Measurements from ENCODE around the gene NR3C2.

Gene NR3C2

DNA sequence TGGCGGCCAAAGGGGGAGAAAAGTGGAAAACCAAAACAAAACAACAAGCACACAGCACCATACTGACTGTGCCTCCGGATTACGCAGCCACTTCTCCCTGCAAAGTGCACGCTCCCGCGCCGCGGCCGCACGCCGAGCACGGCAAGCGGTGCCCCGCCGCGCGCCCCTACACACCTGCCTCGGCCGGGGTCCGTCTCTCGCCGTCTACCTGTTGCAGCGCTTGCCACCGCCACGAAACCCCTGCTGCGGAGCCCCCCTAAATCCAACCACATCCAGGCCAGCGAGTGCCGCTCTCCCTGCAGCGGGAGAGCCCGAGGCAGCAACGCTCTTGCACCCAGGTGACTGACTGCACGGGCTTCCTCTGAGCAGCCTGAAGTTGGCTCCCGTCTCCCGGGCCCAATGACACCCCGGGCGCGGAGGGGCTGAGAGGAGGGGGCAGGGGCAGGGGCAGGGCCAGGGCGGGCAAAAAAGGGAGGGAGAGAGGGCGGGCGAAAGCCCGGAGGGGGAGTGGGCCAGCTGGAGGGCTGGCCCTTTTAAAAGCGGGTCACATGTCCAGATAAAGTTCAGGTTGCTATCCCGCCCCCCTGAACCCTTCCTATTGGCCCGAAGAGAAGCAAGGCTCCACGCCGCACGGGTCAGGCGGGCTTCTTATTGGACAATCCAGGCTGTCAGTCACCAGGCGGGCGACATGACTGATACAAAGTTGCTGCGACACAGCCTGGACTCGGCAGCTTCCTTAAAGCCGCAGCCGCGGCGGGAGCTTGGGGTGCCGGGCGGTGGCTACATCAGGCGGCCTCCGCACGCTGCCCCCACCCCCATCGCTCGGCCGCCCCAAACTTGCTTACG is at the start of gene NR3C2:
Gene NR3C2 (minus strand): TSS at position 429 of the 846 bp plus-strand sequence.
- DNase-seq: peak; percentile 97

DNA sequence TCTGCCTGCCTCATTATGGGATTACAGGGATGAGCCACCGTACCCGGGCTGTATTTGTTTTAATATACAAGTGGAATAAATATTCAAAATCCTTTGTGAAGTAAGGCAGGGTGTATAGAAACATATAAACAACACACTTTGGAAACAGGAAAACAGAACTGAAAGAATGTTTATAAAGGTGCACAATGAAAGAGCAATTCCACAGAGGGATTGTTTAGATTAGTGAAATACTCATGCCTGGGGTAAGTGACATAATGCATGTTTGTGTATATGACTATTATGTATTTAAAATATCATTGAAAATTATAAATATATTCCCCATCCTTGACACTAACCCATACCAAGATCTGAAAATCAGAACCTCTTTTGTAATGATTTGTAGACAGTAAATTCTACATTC is 45.0 kb upstream of the NR3C2 start:
- no peak for DNase-seq

DNA sequence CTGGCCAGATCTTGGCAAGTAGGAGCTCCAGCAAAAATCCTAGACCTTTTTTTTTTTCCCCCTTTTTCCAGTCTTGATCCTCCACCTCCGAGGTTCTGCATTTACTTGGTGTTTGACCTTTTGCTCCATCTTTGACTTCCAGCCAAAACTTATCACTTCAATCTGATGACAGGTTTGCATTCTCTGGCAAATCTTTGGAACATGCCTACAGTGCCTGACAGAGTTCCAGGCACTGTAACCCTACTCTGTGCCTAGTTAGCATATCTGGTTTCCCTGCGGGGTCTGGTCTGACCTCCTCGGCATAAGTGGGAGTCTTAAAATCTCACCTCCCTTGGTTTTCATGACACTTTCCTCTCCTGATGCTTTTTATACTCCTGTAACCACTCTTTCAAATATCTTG is 39.4 kb upstream of the NR3C2 start:
- no peak for DNase-seq

DNA sequence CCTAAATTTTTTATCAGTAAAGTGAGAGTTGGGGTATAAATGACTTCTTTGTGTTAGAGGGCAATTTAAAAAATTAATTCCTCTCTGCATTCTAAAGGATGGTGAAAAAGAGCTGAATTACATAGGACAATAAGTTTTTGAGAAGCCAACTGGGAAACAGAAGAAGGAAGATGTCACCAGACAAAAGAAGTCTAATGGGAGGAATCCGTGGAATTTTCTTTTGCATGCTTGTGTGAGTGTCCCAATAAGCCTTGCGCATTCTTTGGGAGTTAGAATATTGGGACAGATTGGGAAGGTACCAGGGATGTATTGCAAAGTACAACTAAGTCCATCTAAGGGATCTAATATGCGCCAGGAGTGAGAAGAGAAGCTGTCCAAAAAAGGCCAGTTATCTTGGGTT is 35.1 kb upstream of the NR3C2 start:
- no peak for DNase-seq

DNA sequence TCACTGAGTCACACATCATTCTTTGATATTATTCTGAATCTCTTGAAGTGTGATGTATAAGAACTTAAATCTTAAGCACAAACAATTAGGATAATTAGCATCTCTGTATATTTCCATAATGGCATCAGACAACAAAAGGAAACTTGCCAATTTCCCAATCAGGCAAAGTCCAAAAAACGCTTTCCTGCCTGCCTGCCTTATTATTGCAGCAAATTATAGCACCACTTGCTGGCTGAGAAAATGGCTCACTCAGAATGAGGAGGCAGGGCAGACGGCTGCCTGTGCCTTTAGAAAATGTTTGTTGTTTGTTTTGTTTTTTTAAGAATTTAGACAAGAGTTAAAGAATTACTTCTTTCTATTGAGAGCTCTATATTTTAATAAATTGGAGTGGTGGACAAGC is 27.7 kb upstream of the NR3C2 start:
- DNase-seq: no peak

DNA sequence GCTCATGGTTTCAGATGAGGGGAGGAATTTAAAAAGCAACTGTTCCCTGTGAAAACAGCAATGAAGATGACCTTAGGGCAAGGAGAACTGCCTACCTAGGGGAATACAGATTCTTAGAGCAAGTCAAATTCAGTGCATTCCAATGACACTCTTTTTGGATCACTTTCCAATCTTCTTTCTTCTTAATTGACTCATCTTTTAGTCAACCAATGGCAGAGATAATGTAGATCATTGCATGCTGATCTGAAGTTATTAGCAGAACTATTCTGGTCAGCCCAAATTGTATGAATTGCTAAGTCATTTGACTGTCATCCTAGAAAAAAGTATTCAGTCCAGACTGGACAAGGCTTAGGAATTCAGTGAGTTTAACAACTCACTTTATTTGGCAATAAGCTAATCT is 12.6 kb upstream of the NR3C2 start:
- no peak for DNase-seq

DNA sequence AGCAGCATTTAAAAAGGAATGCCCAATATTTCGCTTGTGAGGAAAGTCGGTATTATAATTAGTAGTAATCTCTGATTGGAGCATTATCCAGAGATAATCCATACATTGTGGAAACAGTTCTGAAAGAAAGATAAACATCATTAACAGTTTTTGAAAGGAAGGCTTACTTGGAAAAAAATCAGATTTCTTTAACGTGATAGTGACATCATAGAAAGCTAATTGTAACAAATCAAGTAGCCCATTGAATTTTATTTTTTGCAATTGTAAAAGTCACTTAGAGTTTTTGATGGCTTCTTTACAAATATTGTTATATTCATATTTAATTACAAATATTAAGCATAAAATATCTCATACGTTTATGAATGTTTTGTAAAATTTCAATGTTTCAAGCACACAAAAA is 11.6 kb upstream of the NR3C2 start:
- no peak for DNase-seq

DNA sequence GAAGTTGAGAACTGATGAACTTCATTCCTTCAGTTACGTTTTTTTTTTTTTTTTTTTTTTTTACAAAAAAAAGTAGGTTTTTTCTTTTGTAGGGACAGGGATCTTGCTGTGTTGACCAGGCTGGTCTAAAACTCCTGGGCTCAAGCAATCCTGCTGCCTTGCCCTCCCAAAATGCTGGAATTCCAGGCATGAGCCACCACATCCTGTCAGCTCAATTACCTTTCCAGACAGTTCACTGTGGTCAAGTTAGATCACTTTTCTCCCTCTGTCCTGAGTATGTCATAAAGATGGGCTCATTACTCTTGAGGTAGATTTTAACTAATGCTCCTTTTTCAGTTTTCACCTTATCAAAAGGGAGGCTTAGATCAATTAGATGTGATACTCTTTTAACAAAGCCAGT is 10.8 kb upstream of the NR3C2 start:
- DNase-seq: no peak

DNA sequence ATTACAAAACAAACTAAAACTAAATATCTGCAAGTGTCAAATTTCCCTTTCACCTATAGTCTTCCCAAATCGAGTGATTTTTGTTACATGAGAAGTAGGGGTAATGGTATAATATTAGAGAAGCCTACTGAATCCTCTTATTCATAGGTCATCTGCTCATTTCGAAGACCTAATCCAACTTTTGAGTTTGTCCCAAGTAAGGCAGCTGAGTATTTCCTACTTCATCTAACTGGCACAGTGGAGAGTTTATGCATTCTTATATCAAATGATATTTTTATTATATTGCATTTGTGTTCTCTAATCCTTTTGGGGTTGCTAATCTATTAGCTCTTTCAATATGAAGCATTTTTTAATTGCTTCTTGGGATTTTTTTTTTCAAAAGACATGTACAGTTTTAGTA is 7.7 kb upstream of the NR3C2 start:
- DNase-seq: no peak

DNA sequence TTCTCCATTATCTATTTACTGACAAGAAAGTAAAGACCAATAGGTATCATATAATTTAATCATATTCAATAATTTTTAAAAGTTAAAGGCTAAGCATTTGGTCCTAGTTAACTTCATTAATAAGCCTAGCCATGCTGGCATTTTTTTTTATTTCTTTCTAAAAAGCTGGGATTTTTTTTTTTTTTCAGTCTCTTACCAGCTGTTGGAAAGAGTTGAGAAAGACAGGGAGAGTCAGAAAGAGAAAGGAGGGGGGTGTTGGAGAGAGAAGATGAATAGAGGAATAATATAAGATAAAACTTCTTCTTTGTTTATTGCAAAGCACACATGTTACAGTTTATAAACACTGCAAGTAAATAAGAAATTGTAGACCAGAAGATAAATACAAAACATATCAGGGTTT is 5.9 kb upstream of the NR3C2 start:
- no peak for DNase-seq

DNA sequence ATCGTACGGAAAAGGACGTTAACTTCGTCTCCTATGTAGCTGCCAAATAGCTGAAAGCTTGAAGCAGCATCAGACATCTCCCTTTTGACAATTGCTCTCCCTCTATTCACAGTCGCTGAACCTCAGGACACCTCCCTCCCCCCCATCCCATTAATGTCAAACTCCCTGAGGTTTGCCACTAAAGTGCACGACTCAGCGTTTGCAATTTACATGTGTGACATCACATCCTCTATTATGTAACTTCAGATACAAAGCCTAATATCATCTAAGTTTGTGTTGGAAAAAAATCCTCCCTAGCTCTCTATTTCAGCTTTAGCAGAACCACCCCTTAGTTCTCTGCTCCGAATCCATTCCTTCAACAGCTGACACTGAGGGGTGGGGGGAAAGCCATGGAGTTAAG is 5.5 kb upstream of the NR3C2 start:
- no peak for DNase-seq

DNA sequence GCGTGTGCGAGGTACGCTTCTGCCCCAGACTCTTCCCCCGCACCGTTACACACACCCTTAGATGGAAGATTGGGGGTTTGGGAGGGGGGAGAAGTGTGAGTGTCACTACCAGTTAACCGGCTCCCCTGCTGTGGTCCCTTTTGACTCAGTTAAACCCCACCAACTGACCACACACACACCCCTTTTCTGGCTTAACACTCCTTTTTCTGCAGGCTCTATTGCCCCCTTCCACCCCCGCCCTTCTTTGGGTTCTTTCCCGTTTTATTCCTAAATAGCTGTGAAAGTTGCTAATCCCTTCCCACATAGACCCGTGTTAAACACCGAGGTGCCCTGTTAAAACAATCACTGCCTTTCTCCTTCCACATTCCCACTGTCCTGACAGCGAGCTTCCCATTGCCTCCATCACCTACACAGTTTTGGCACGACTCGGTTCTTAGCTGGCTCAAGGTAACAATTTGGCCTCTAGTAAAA is 3.7 kb upstream of the NR3C2 start:
- DNase-seq: no peak

DNA sequence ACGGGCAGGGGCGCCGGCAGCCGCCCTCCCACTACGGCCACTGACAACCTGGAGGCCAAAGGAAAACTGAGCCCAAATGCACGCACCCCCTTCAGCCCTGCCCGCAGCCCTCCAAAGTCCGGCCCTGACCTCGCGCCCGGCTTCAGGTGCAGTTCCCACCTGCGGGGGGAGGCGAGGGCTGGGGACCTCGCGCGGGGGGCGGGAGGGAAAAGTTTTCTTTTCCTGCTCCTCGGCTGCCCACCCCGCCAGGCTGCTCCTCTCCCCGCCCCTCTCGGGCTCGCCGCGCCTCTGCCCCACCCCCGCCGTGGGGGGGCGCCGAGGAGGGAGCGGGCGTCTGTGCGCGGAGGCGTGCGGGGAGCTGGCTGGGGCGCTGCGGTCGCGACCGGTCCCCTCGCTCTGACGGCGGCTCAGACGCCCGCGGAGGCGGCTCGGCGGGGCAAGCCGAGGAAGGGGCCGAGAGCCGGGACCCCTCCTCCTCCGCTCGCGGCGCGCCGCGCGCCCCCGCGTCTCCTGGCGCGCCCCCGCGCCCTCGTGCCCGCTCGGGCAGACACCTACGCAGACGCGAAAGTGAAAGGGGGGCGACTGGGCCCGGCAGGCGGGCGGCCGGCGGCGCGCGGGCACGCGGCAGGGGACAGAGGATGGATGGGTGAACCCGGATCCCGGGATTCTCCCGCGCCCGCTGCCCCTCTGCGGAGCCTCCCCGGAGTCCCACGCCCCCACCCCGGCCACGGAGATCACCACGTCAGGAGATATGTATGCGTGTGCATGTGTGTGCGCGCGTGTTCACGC is 3.1 kb upstream of the NR3C2 start:
- peak; percentile 46 for DNase-seq

DNA sequence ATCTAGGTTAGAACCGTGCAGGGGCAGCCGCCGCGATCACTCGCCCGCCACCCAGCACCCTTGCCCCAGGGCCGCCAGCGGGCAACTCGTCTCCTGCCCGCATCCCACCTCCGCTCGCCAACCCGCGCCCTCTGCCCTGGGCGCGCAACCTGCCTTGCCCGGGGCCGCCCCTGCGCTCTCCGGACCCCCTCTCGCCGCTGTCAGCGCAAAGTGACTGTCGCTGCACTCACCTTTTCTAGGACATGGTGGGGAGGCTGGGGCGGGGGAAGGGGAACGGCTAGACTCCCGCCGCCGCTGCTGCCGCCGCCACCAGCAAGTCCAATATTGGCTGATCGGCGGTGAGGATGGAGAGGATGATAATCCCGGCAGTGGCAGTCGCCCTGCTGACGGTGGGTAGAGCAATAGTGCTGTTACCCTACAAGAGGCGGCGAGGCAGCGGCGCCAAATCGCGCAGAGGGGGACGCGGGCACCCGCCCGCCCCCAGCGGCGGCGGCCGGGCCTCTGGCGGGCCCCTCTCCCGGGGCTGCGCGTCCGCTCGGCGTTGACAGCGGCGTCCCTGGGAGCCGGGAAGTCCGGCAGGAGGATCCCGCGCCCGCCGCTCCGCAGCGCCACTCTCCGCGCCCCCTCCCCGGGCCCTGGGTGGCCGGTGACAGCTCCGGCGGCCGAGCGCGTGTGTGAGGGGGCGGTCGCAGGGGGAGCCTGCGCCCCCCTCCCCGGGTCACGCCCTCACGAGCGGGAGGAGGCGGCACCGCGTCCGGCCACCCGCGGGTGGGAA is 2.3 kb upstream of the NR3C2 start:
- peak; percentile 17 for DNase-seq

DNA sequence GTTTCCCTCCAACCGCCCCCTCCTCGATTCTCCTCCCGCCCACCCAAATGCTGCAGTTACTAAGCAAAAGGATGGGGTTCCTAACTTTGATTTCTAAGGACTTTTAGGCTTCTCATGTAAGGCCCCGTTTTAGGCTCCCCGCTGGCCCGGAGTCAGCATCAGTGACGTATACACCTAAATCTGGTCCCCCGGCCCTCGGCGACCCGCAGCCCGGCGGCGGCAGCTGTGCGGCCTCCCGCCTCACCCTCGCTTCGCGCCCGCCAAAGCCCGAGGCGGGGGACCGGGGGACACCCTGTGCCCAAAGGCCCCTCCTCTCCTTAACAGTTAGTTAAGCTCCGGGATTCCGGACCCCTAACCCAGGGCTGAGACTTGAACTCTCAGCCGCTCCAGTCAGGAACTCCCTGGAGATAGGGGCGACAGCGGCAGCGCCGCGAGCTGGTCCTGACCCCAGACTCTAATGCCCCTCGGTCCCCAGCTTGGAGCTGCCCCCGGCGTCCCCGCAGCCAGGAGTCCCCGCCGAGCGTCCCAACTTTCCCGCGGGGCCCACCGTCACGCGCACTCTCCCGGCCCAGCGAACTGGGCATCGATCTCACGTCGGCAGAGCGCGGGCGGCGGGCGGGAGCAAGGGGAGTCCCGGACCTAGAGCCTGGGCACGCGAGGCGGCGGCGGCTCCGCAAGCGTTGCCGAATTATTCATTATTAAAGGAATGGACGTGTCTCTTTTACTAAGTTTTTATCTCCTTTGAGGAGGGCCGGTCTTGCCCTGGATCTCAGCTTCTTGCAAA is 1.5 kb upstream of the NR3C2 start:
- peak; percentile 20 for DNase-seq

DNA sequence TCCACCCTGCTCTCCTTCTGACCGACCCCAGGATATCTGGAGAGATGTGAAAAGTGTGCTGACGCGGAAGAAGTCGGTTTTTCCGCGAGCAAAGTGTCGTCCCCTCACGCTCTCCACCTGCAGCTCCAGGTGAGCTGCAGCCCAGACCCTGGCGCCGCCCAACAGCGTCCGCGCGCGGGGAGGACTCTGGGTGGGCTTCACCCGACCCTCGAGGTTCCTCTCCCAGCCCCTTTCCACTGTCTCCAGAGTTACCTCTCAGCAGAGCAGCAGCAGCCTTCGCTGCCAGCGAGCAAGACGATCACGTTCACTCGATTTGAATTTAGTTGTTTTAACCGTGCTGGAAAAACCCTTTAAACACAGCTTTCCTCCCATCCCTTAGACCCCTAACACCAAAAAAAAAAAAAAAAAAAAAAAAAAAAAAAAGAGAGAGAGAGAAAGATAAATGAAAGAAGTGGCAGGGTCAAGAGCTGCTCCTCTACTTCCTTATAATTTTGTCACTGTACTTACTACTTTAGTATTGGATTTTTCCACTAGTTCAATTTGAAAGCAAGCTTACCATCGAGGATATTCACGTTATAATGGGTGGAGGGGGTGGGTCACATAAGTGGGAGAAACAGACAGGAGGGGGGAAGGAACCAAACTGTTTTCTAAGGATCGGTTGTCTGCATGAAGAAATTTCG is 758 bp upstream of the NR3C2 start:
- no peak for DNase-seq

DNA sequence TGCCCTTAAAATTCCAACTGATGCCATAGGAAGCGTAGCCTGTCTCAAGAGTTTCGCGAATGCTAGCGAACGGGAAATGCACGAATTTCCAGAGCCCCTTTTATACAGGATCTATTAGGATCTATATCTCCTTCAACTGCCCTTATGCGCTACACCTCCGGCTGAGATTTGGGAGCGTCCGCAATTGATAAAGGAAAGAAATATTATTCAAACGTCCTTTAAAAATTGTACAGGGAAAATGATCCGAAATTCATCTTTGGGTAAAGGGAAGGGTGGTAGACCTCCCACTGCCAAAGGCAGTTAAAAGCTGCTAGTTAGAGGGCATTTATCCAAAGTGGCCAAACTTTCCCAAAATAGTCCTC is 609 bp downstream of the NR3C2 start:
- no peak for DNase-seq

DNA sequence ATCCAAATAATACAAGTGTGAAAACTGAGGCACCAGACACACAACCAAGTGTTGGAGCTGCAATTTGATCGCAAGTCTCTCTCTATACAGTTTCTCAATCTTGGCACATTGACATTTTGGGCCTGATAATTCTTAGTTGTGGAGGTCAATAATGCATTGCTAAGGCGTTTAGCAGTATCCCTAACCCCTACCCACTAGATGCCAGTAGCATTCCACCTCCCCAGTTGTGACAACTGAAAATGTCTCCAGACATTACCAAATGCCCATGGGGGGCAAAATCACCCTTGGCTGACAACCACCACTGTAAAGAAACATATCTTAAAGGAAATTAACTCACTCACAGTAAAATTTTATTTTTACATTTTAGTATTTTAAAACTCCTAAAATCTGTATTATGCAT is 4.2 kb downstream of the NR3C2 start:
- DNase-seq: no peak

DNA sequence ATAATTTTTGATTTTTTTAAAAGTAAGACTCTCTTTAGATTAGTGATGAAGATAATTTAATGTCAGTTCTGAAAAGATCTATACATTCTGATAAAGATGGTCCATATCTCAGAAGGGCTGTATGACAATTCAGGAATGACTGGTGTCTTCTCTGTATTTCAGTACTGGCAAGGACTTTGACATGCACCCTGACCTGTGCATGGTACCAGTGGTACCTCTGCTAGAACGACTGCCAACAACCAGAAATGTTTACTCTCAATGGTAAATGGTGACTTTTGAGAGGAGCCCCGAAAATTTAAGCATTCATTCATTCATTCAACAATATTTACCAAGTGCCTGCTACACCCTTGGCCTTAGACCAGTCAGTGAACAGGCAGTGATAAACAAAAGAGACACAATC is 4.8 kb downstream of the NR3C2 start:
- DNase-seq: no peak

DNA sequence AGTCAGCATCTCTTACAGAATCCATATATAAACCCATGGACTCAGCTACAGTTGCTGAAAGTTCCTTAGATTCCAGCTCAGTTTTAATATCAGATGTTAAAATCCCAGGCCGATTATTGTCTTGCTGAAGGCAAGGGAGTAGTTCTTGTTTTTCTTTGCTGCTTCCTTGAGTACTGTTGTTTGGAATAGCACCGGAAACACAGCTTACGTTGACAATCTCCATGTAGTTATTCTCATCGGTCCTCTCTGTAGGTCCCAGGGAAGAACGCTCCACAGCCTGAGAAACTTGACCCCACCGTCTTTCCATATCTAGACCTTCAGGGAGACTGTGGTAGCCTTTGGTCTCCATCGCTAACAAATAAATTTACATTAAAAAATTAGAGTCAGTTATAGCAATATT is 5.7 kb downstream of the NR3C2 start:
- DNase-seq: no peak

DNA sequence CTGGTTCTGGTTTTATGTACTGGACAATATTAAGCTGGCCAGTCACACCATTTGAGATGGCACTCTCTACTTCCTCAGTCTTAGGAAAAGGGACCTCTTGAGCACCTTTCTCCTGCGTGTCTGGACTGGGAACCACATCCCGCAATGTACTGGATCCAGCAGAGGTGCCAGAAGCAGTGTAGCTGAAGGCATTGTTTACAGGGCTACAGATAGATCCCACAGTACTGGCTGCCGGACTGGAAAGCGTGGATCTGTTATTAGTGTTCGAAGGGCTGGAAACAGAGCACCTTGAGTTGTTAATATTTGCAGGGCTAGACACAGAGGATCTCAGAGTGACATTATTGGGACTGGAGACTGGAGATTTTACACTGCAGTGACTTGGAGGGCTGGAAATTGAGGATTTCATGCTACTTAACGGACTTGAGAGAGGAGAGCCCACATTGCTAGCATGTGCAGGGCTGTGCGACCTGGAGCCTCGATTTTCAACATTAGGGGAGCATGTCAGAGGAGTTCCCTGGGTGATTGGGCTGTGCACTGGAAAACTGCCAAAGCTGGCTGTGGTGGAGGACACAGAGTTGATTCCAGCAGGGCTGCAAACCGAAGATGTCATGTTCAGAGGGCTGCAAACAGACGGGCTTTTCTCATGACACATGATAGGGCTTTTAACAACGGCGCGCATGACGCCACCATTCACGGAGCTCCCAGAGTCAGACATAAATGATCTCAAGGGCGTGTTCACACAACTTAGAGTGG is 6.4 kb downstream of the NR3C2 start:
- no peak for DNase-seq

Measured in stimulated activated CD4-positive, alpha-beta T cell treated with anti-CD3 and anti-CD28 coated beads, Interleukin-1b, Interleukin-23, amount 100 ng/mL, for 48 hours (primary cell).